AG04449 (cell line): ENCODE results near the gene SLC25A36.

Source experiments
- CTCF ChIA-PET: fragments of 350-600 bp; formaldehyde crosslinking; extraction: SDS; loops from one replicate; lab custom pipeline; 2021; ENCODE audit warnings: antibody characterized with exemption; lab: Yijun Ruan, JAX
- POLR2A ChIA-PET: fragments of 400-600, 350-600 bp; formaldehyde crosslinking; extraction: SDS; loops from one replicate; lab custom pipeline; 2020; ENCODE audit warnings: antibody characterized with exemption, inconsistent platforms; lab: Yijun Ruan, JAX
- DNase-seq: peaks from one replicate; pipeline ENCODE4 v3.0.0-alpha.2; 2010; ENCODE audit warnings: low read depth, low spot score
- H3K4me3 ChIP-seq: 2 replicates; pipeline ENCODE4 v1.5.1; 2011; ENCODE audit warnings: low read depth, mild to moderate bottlenecking, control low read depth, low read length
- CTCF ChIP-seq: IDR thresholded peaks from one replicate; pipeline ENCODE4 v1.5.1; 2011; ENCODE audit warnings: mild to moderate bottlenecking, moderate library complexity, low read length, control low read depth, inconsistent platforms; ENCODE audit not compliant: insufficient read depth; ENCODE audit errors: missing control alignments

The SLC25A36 gene

GRCh38 chr3:140941434-140942220 is at the start of gene SLC25A36:
SLC25A36 (plus strand) TSS chr3:140941836; CDS start chr3:140942055, 219 bp downstream.
- CTCF ChIA-PET: interaction anchor here (0.9 to 2.5 kb wide), 2 partner anchors 43 to 291 kb away, joined by 3 to 6 read pairs; partner anchors contain the start of gene PXYLP1
- H3K4me3 ChIP-seq: peak within 1 kb of the TSS; percentile 89
- DNase-seq: peak; percentile 80
- peak; percentile 0 for TF ChIP-seq CTCF
- POLR2A ChIA-PET: no interaction called here

GRCh38 chr3:140896997-140897396 is 44.6 kb upstream of the SLC25A36 start:
- ChIA-PET CTCF (interaction anchor here (0.9 to 2.9 kb wide), 7 partner anchors 70 to 335 kb away, joined by 3 to 22 read pairs (median 7); partner anchors contain the start of gene PXYLP1), POLR2A (no interaction called here)
- DNase-seq: no peak
- no peak overlapping the region for H3K4me3 ChIP-seq
- TF ChIP-seq CTCF: no peak

GRCh38 chr3:140898340-140899180 is 43.1 kb upstream of the SLC25A36 start:
- ChIA-PET POLR2A (no interaction called here), CTCF (interaction anchor here (0.7 to 2.9 kb wide), 27 partner anchors 9 to 324 kb away, joined by 3 to 22 read pairs (median 4); partner anchors contain the start of gene SLC25A36)
- H3K4me3 ChIP-seq: no peak overlapping the region
- peak; percentile 65 for DNase-seq
- TF ChIP-seq CTCF: peak; percentile 64

- no peak for DNase-seq
- no peak for TF ChIP-seq CTCF
- H3K4me3 ChIP-seq: no peak overlapping the region
- ChIA-PET CTCF (interaction anchor here (0.8 to 2.9 kb wide), 8 partner anchors 23 to 323 kb away, joined by 3 to 22 read pairs (median 7); partner anchors contain the start of gene SLC25A36), POLR2A (no interaction called here)
These were observed 42.3 kb upstream of the SLC25A36 start for GRCh38 chr3:140899363-140899762.

GRCh38 chr3:140902791-140903190 is 38.8 kb upstream of the SLC25A36 start:
- H3K4me3 ChIP-seq: no peak overlapping the region
- TF ChIP-seq CTCF: no peak
- CTCF ChIA-PET: interaction anchor here (0.8 kb wide), 1 partner anchor 97 kb away, joined by 3 read pairs; no protein-coding TSS in a partner anchor

GRCh38 chr3:140903196-140903595 is 38.4 kb upstream of the SLC25A36 start:
- no peak for TF ChIP-seq CTCF
- POLR2A ChIA-PET: no interaction called here
- CTCF ChIA-PET: interaction anchor here (0.8 kb wide), 1 partner anchor 97 kb away, joined by 3 read pairs; no protein-coding TSS in a partner anchor
- no peak overlapping the region for H3K4me3 ChIP-seq
- no peak for DNase-seq

More at GRCh38 chr3:140902791-140903190, 38.8 kb upstream of the SLC25A36 start:
- DNase-seq: no peak
- POLR2A ChIA-PET: no interaction called here
